ENCODE measurements around the gene GJA9. TPM values are rescaled to one million over a fixed set of nuclear protein-coding genes. Genes with fewer than 3 reads are reported as not detected.

GJA9 gene
- total and polyA plus RNA-seq, 2 of the 8 experiments (the other 6 are each of a cell fraction or from before 2014, with no cell fraction given), result not detected

GRCh38 chr1:38834937-38835827 is 46.2 kb downstream of the GJA9 start:
- Histone ChIP-seq H2BK5ac (ENCODE audit: low read depth, low read length) (no peak overlapping the region), H3K79me1 (ENCODE audit: low read depth, low read length) (no peaks in the 10 kb centered on the region), H3K27ac (ENCODE audit: low read depth, low read length) (no peak overlapping the region), H2AFZ (ENCODE audit: low read length) (no peak overlapping the region), H3K4me2 (ENCODE audit: insufficient read depth in 1 of 2, low read depth in 2 of 2, low read length in 2 of 2) (no peak overlapping the region), H3K9me3 (ENCODE audit: insufficient read depth in 2 of 2, low read depth in 1 of 2, low read length in 1 of 2) (no peaks in the 10 kb centered on the region), H2BK12ac (ENCODE audit: low read depth, low read length) (no peak overlapping the region), H3K36me3 (ENCODE audit: control insufficient read depth in 2 of 4, insufficient read depth in 4 of 4, low read length in 3 of 4) (peaks cover 0 to 16% (median 10%) of the 10 kb centered on the region in 4 experiments; a peak in 4 of 8 replicates), H2BK15ac (ENCODE audit: low read length) (no peak overlapping the region), H2BK20ac (ENCODE audit: low read length) (no peak overlapping the region), H3K23ac (ENCODE audit: insufficient read length) (no peak overlapping the region), H4K8ac (ENCODE audit: extremely low read depth, insufficient read depth, low read length) (no peak overlapping the region), H2AK5ac (ENCODE audit: low read depth, low read length) (no peak overlapping the region), H3K56ac (replicated peaks; ENCODE audit: insufficient read length, low read depth, low read length) (no peak overlapping the region), H4K91ac (replicated peaks; ENCODE audit: insufficient read length, low read length) (no peak overlapping the region), H4K20me1 (replicated peaks in 1 of 2; ENCODE audit: control insufficient read depth in 1 of 2, insufficient read depth in 2 of 2, low read length in 2 of 2) (no peaks in the 10 kb centered on the region), H3K9ac (replicated peaks in 1 of 4; ENCODE audit: extremely low read depth in 1 of 4, low read depth in 3 of 4, low read length in 3 of 4) (no peak overlapping the region), H2BK120ac (replicated peaks; ENCODE audit: low read depth, low read length) (no peak overlapping the region), H4K5ac (ENCODE audit: insufficient read length, low read depth, low read length) (no peak overlapping the region), H3K14ac (ENCODE audit: insufficient read length) (no peak overlapping the region), H3K27me3 (replicated peaks in 1 of 4; ENCODE audit: control insufficient read depth in 3 of 4, extremely low read depth in 1 of 4, insufficient read depth in 3 of 4, low read length in 3 of 4) (no peaks in the 10 kb centered on the region), H3K79me2 (ENCODE audit: control insufficient read depth in 1 of 2, insufficient read depth in 2 of 2, low read length in 2 of 2) (no peaks in the 10 kb centered on the region), H3K4me1 (replicated peaks in 1 of 4; ENCODE audit: control insufficient read depth in 3 of 4, insufficient read depth in 4 of 4, low read length in 3 of 4) (peaks cover 0 to 2% (median 0%) of the 10 kb centered on the region in 4 experiments; a peak in 3 of 7 replicates), H3K23me2 (ENCODE audit: low read depth, low read length) (no peaks in the 10 kb centered on the region; the same call in 1 of the 2 replicates), H3K18ac (ENCODE audit: extremely low read depth, low read length) (no peak overlapping the region), H3K4ac (replicated peaks; ENCODE audit: insufficient read length, low read depth, low read length) (no peak overlapping the region), H3K4me3 (ENCODE audit: extremely low read depth in 1 of 4, insufficient read depth in 2 of 4, low read depth in 3 of 4, low read length in 4 of 4) (no peak overlapping the region)
- WGBS, 2 experiments (ENCODE audit: extremely low coverage in 1 of 2, insufficient coverage in 1 of 2, insufficient read length in 1 of 2, insufficient replicate concordance in 2 of 2, low coverage in 1 of 2, low lambda C conversion rate in 2 of 2, missing lambda C conversion rate in 1 of 2), result 63% methylated on average over 3 of the region's 3 CpGs; no CpG with 5 or more reads in 1 of the 2 experiments
- CTCF ChIA-PET (ENCODE audit: partially characterized antibody), result interaction anchor here (0.6 to 7.9 kb wide), 33 partner anchors 8 to 848 kb away, joined by 3 to 71 read pairs (median 3); no protein-coding TSS in a partner anchor
- DNase-seq (ENCODE audit: low read depth in 1 of 2, low spot score in 2 of 2), result no peak
- POLR2A ChIA-PET (ENCODE audit: partially characterized antibody), result interaction anchor here (0.6 to 0.9 kb wide), 5 partner anchors 8 to 239 kb away, joined by 3 read pairs; no protein-coding TSS in a partner anchor
- peak; percentile 100 for FAIRE-seq
- TF ChIP-seq SRF (IDR thresholded peaks at IDR 0.05; ENCODE audit: low read depth, low read length), result no peak
- TF ChIP-seq SIX5 (IDR thresholded peaks at IDR 0.05; ENCODE audit: low read depth, low read length), result no peak
- no peak for TF ChIP-seq CHD2 (IDR thresholded peaks at IDR 0.05; ENCODE audit: low read length)
- TF ChIP-seq KDM5A (IDR thresholded peaks at IDR 0.05; ENCODE audit: low read length), result no peak
- TF ChIP-seq ZNF274 (IDR thresholded peaks at IDR 0.05; ENCODE audit: borderline replicate concordance, extremely low read depth, low read length), result no peak
- peak; percentile 94 to 96 for TF ChIP-seq RAD21 (IDR thresholded peaks at IDR 0.05 in 1 of 2, conservative IDR thresholded peaks at IDR 0.05 in 1 of 2; ENCODE audit: low read depth in 2 of 2, low read length in 2 of 2)
- TF ChIP-seq GABPA (IDR thresholded peaks at IDR 0.05; ENCODE audit: borderline replicate concordance, insufficient read depth, low read length), result no peak
- TF ChIP-seq MAFK (IDR thresholded peaks at IDR 0.05; ENCODE audit: low read depth, low read length), result no peak
- TF ChIP-seq SP4 (IDR thresholded peaks at IDR 0.05; ENCODE audit: low read length), result no peak
- TF ChIP-seq TCF12 (IDR thresholded peaks at IDR 0.05; ENCODE audit: low read depth, low read length), result no peak
- TF ChIP-seq SUZ12 (IDR thresholded peaks at IDR 0.05; ENCODE audit: low read length), result no peak
- TF ChIP-seq SAP30 (IDR thresholded peaks at IDR 0.05; ENCODE audit: insufficient read depth, insufficient replicate concordance, low read length), result no peak
